ENCODE measurements around the gene LRRC70.

GRCh38 chr5:62579761-62580160 is 1.1 kb downstream of the LRRC70 start:
- no peak for TF ChIP-seq EZH2 (IDR thresholded peaks at IDR 0.05; ENCODE audit: low read depth, unreplicated experiment)
- no peak for TF ChIP-seq CTCF (conservative IDR thresholded peaks at IDR 0.05; ENCODE audit: low read depth in 2 of 2)
- TF ChIP-seq ZNF331 (CRISPR knock-in tag; IDR thresholded peaks at IDR 0.05; ENCODE audit: low read depth), result no peak
- no peak for TF ChIP-seq EZH2phosphoT487 (IDR thresholded peaks at IDR 0.05; ENCODE audit: unreplicated experiment)
- no peak for TF ChIP-seq REST (IDR thresholded peaks at IDR 0.05; ENCODE audit: unreplicated experiment)
- no peak for TF ChIP-seq ETS1 (IDR thresholded peaks at IDR 0.05)
- no peak for TF ChIP-seq JUNB (IDR thresholded peaks at IDR 0.05; ENCODE audit: unreplicated experiment)
- TF ChIP-seq CREB1 (CRISPR knock-in tag; IDR thresholded peaks at IDR 0.05; ENCODE audit: low read depth), result no peak

All from GM23338 (cell line).